ENCODE data around the gene BACE2.

GRCh38 chr21:41217671-41218385 is 49.9 kb downstream of the BACE2 start:
- no peak for TF ChIP-seq CTCF (optimal IDR thresholded peaks at IDR 0.05 in 1 of 3, IDR thresholded peaks at IDR 0.05 in 1 of 3, conservative IDR thresholded peaks at IDR 0.05 in 1 of 3; ENCODE audit: extremely low read depth in 1 of 3, insufficient read depth in 2 of 3, low read length in 3 of 3)
- no peak for TF ChIP-seq EZH2 (IDR thresholded peaks at IDR 0.05; ENCODE audit: low read length)

Measured in keratinocyte (primary cell).